Stimulated activated CD4-positive, alpha-beta T cell treated with anti-CD3 and anti-CD28 coated beads, Interleukin-4, amount 100 ng/mL, for 4 hours (primary cell): ENCODE data around the gene GFPT1.
"Not testable (repeated sequence)": the region's sequence is repeated elsewhere in the genome, so short reads cannot be mapped to it uniquely, and the experiment has no call there.

ENCODE experiments used
- DNase-seq, 2 experiments: peaks; one replicate each; pipeline ENCODE4 v3.0.0-alpha.2; 2020

The GFPT1 gene

GRCh38 chr2:69386789-69387734, at the start of gene GFPT1:
Gene GFPT1, minus strand, starts transcription at chr2:69387227. Its CDS starts 156 bp downstream, at chr2:69387071.
- peak; percentile 89 to 93 for DNase-seq

GRCh38 chr2:69436596-69436937, 49.5 kb upstream of the GFPT1 start:
- DNase-seq = no peak

- no peak for DNase-seq
Measured at GRCh38 chr2:69434753-69435152, 47.7 kb upstream of the GFPT1 start.

GRCh38 chr2:69429491-69430183, 42.6 kb upstream of the GFPT1 start:
- DNase-seq = no peak

GRCh38 chr2:69428981-69429380, 42.0 kb upstream of the GFPT1 start:
- DNase-seq = no peak

- DNase-seq = no peak
Measured at GRCh38 chr2:69424419-69424818, 37.4 kb upstream of the GFPT1 start.

- DNase-seq = no peak
Measured at GRCh38 chr2:69422198-69422597, 35.2 kb upstream of the GFPT1 start.

- not testable (repeated sequence) for DNase-seq
Measured at GRCh38 chr2:69419111-69419510, 32.1 kb upstream of the GFPT1 start.

GRCh38 chr2:69416147-69416546, 29.1 kb upstream of the GFPT1 start:
- no peak for DNase-seq

- DNase-seq = no peak
Measured at GRCh38 chr2:69411120-69411519, 24.1 kb upstream of the GFPT1 start.

GRCh38 chr2:69405306-69405705, 18.3 kb upstream of the GFPT1 start:
- no peak for DNase-seq

- DNase-seq = no peak
Measured at GRCh38 chr2:69400121-69400520, 13.1 kb upstream of the GFPT1 start.

- DNase-seq = no peak
Measured at GRCh38 chr2:69397234-69397633, 10.2 kb upstream of the GFPT1 start.

- DNase-seq = no peak
Measured at GRCh38 chr2:69395866-69396265, 8.8 kb upstream of the GFPT1 start.

GRCh38 chr2:69393963-69394362, 6.9 kb upstream of the GFPT1 start:
- DNase-seq = no peak

GRCh38 chr2:69390471-69390870, 3.4 kb upstream of the GFPT1 start:
- no peak for DNase-seq

GRCh38 chr2:69390001-69390400, 3.0 kb upstream of the GFPT1 start:
- no peak for DNase-seq

- DNase-seq = no peak
Measured at GRCh38 chr2:69389271-69389670, 2.2 kb upstream of the GFPT1 start.

- DNase-seq = no peak
Measured at GRCh38 chr2:69387770-69388481, 899 bp upstream of the GFPT1 start.

- no peak for DNase-seq
Measured at GRCh38 chr2:69386360-69386759, 667 bp downstream of the GFPT1 start.

GRCh38 chr2:69385443-69386151, 1.4 kb downstream of the GFPT1 start:
- no peak for DNase-seq

GRCh38 chr2:69384618-69385081, 2.4 kb downstream of the GFPT1 start:
- no peak for DNase-seq
